ENCODE data around the gene RPL19. TPM values are rescaled to one million over a fixed set of nuclear protein-coding genes. Genes with fewer than 3 reads are reported as not detected.

Gene RPL19
- total RNA-seq, 2 donors from 2014 or later = 1,458 to 1,831 TPM

GRCh38 chr17:39210093-39210434 is 10.0 kb downstream of the RPL19 start:
- Histone ChIP-seq H3K4me1 (peaks cover 0 to 31% of the 10 kb centered on the region in 2 donors), H3K4me3 (peak overlapping the region; percentile 35 to 47), H3K27ac (peak overlapping the region; percentile 58 to 74), H3K9me3 (no peaks in the 10 kb centered on the region), H3K36me3 (peaks cover 3% of the 10 kb centered on the region), H3K27me3 (no peaks in the 10 kb centered on the region)
- no peak for DNase-seq (ENCODE audit: low spot score)
- TF ChIP-seq, protein P1, sequence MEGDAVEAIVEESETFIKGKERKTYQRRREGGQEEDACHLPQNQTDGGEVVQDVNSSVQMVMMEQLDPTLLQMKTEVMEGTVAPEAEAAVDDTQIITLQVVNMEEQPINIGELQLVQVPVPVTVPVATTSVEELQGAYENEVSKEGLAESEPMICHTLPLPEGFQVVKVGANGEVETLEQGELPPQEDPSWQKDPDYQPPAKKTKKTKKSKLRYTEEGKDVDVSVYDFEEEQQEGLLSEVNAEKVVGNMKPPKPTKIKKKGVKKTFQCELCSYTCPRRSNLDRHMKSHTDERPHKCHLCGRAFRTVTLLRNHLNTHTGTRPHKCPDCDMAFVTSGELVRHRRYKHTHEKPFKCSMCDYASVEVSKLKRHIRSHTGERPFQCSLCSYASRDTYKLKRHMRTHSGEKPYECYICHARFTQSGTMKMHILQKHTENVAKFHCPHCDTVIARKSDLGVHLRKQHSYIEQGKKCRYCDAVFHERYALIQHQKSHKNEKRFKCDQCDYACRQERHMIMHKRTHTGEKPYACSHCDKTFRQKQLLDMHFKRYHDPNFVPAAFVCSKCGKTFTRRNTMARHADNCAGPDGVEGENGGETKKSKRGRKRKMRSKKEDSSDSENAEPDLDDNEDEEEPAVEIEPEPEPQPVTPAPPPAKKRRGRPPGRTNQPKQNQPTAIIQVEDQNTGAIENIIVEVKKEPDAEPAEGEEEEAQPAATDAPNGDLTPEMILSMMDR (IDR thresholded peaks at IDR 0.05) = no peak

DNA sequence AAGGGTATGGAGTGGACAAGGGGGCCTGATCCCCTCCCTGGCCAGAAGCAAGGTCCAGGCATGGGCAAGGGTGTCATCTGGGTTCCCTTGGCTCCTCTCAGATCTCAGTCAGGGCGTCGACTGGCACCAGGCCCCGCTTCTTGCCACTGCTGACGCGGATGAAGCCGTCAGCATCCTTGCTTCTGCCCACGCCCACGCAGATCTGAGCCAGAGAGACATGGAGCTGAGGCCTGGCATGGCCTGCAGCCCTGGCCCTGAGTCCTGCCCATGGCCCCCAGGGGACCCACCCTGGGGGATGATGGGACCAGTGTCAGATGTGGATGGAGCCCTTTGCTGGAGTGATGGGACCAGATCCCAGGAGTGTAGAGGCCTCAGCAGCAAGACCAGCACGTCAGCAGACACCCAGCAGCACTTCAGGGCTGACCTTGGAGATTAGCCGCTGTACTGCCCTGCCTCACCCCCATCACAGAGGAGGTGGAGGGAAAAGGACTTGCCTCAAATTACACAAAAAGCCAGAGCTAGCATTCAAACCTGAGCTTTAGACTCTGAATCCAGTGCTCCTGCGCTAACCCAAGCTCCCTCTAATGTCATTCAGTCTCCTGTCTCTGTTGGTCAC is 12.2 kb downstream of the RPL19 start:
- no peaks in the 10 kb centered on the region for H3K9me3 ChIP-seq
- H3K36me3 ChIP-seq = no peaks in the 10 kb centered on the region
- H3K4me3 ChIP-seq = no peak overlapping the region
- peak overlapping the region in 1 of 2 donors; percentile 11 for H3K27ac ChIP-seq
- TF ChIP-seq, protein P1 (IDR thresholded peaks at IDR 0.05) = no peak
- H3K4me1 ChIP-seq = peaks cover 0 to 31% of the 10 kb centered on the region in 2 donors
- H3K27me3 ChIP-seq = no peaks in the 10 kb centered on the region
- no peak for DNase-seq (ENCODE audit: low spot score)

DNA sequence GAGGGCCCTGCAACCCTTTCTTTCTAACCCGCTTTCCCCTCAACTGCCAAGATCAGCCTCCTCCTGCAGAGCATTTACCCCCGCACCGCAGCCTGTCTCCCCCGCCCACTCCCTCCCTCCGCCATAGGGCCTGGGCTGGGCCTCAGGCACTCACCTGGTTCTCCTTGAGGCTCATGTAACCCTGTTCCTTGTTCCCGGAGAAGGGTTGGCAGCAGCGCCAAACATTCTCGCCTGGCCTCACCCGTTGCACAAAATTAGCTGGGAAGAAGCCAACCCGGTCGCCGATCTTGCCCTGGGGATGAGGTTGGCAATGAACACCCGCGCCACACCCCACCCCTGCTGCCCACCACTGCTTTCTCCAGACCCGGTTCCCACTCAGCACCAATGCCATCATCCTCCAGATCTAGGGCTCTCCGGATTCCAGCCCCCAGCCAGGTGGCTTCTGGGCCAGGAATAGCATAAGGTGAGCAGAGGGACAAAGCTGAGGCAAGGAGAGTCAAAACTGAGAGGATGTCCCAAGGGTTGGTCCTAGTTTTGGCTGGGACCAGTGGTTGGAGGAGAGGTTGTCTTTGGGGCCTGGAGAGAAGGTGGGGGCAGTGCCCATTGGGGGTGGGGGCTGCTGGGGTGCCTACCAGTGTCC is 12.9 kb downstream of the RPL19 start:
- H3K36me3 ChIP-seq = no peaks in the 10 kb centered on the region
- TF ChIP-seq, protein P1 (IDR thresholded peaks at IDR 0.05) = no peak

GRCh38 chr17:39213852-39214251 is 13.8 kb downstream of the RPL19 start:
- H3K4me1 ChIP-seq = peaks cover 0 to 25% of the 10 kb centered on the region in 2 donors
- H3K27me3 ChIP-seq = no peaks in the 10 kb centered on the region
- H3K4me3 ChIP-seq = no peak overlapping the region
- H3K27ac ChIP-seq = no peak overlapping the region
- no peaks in the 10 kb centered on the region for H3K36me3 ChIP-seq
- TF ChIP-seq, protein P1 (IDR thresholded peaks at IDR 0.05) = no peak
- DNase-seq (ENCODE audit: low spot score) = no peak
- no peaks in the 10 kb centered on the region for H3K9me3 ChIP-seq

More for the DNA sequence above, 12.9 kb downstream of the RPL19 start:
- Histone ChIP-seq H3K27ac (no peak overlapping the region), H3K27me3 (no peaks in the 10 kb centered on the region), H3K4me1 (peaks cover 0 to 31% of the 10 kb centered on the region in 2 donors), H3K4me3 (no peak overlapping the region), H3K9me3 (no peaks in the 10 kb centered on the region)
- no peak for DNase-seq (ENCODE audit: low spot score)

GRCh38 chr17:39217734-39218369 is 17.8 kb downstream of the RPL19 start:
- Histone ChIP-seq H3K27ac (no peak overlapping the region), H3K9me3 (no peaks in the 10 kb centered on the region), H3K36me3 (no peaks in the 10 kb centered on the region), H3K27me3 (no peaks in the 10 kb centered on the region), H3K4me1 (peaks cover 0 to 2% of the 10 kb centered on the region in 2 donors), H3K4me3 (no peak overlapping the region)
- TF ChIP-seq, protein P1 (IDR thresholded peaks at IDR 0.05) = no peak
- no peak for DNase-seq (ENCODE audit: low spot score)
